Measurements from ENCODE around the gene SPTBN5. TPM values are rescaled to one million over a fixed set of nuclear protein-coding genes. Genes with fewer than 3 reads are reported as not detected.

Gene SPTBN5
- total RNA-seq, 3 donors from 2014 or later (not counting 1 experiment from before 2014, with no cell fraction given) = 4.1 to 6.0 (median 5.2) TPM

DNA sequence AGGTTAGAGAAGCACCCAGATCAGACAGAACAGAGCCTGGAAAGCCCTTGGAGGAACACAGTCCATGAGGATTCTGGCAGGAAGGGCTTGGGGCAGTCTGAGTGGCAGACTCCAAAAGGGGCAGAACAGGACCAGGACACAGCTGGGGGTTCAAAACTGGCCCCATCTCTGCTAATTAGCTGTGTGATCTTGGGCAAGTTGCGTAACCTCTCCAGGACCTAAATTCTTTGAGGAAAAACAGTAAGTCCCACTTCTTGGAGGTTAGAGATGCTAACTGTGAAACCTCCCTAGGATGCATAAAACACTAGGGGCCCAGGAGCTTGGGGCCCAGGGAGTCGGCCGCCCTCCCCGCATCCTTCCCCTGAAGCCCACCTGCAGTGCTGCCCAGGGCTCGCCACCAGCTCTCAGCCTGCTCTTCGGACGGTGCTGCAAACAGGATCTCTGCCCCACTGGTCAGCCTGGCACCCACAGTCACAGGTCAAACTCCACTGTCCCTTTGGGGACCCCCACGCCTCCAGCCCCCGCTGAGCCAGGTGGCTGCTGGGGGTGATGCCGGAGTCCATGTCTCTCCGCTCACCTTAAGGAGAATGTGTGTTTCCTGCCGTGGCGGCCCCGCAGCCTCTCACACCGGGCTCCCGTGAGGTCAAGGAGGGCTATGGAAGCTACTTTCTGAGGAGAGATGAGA, 43.2 kb downstream of the SPTBN5 start:
- WGBS (ENCODE audit: insufficient coverage) = 67% methylated on average over 16 of the region's 16 CpGs
- H3K36me3 ChIP-seq (ENCODE audit: control insufficient read depth, insufficient read depth, low read length) = peaks cover 18% of the 10 kb centered on the region
- Mint-ChIP-seq H3K27me3 (ENCODE audit: low read depth in 2 of 2) (no peaks in the 10 kb centered on the region), H3K27ac (no peak overlapping the region), H3K4me3 (no peak overlapping the region), H3K4me1 (no peaks in the 10 kb centered on the region), H3K36me3 (peaks cover 5% of the 10 kb centered on the region), H3K9me3 (no peaks in the 10 kb centered on the region)
- no peak overlapping the region for H3K27ac ChIP-seq (ENCODE audit: low read length)
- ATAC-seq (no peak), DNase-seq (no peak)
- no peaks in the 10 kb centered on the region for H3K9me3 ChIP-seq (ENCODE audit: control insufficient read depth, insufficient read depth, low read length)
- TF ChIP-seq, protein P1, sequence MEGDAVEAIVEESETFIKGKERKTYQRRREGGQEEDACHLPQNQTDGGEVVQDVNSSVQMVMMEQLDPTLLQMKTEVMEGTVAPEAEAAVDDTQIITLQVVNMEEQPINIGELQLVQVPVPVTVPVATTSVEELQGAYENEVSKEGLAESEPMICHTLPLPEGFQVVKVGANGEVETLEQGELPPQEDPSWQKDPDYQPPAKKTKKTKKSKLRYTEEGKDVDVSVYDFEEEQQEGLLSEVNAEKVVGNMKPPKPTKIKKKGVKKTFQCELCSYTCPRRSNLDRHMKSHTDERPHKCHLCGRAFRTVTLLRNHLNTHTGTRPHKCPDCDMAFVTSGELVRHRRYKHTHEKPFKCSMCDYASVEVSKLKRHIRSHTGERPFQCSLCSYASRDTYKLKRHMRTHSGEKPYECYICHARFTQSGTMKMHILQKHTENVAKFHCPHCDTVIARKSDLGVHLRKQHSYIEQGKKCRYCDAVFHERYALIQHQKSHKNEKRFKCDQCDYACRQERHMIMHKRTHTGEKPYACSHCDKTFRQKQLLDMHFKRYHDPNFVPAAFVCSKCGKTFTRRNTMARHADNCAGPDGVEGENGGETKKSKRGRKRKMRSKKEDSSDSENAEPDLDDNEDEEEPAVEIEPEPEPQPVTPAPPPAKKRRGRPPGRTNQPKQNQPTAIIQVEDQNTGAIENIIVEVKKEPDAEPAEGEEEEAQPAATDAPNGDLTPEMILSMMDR (IDR thresholded peaks at IDR 0.05) = no peak
- no peaks in the 10 kb centered on the region for H3K4me1 ChIP-seq (ENCODE audit: control insufficient read depth, insufficient read depth, low read length)
- no peaks in the 10 kb centered on the region for H3K27me3 ChIP-seq (ENCODE audit: control insufficient read depth, insufficient read depth, low read length)
- H3K4me3 ChIP-seq (ENCODE audit: low read length) = no peak overlapping the region
- intact Hi-C loops (cut with micrococcal nuclease) = no loop called here

GRCh38 chr15:41849861-41850260, 44.0 kb downstream of the SPTBN5 start:
- no peaks in the 10 kb centered on the region for H3K4me1 ChIP-seq (ENCODE audit: control insufficient read depth, insufficient read depth, low read length)
- H3K27ac Mint-ChIP-seq = no peak overlapping the region
- H3K36me3 Mint-ChIP-seq = peaks cover 5% of the 10 kb centered on the region
- no peak for DNase-seq
- peaks cover 21% of the 10 kb centered on the region for H3K36me3 ChIP-seq (ENCODE audit: control insufficient read depth, insufficient read depth, low read length)
- no peak overlapping the region for H3K4me3 ChIP-seq (ENCODE audit: low read length)
- no peak for ATAC-seq
- no peaks in the 10 kb centered on the region for H3K27me3 Mint-ChIP-seq (ENCODE audit: low read depth in 2 of 2)
- no peaks in the 10 kb centered on the region for H3K9me3 ChIP-seq (ENCODE audit: control insufficient read depth, insufficient read depth, low read length)
- no peak overlapping the region for H3K4me3 Mint-ChIP-seq
- TF ChIP-seq, protein P1 (IDR thresholded peaks at IDR 0.05) = no peak
- no peak overlapping the region for H3K27ac ChIP-seq (ENCODE audit: low read length)
- WGBS (ENCODE audit: insufficient coverage) = 82% methylated on average over 8 of the region's 8 CpGs
- H3K9me3 Mint-ChIP-seq = no peaks in the 10 kb centered on the region
- no peaks in the 10 kb centered on the region for H3K4me1 Mint-ChIP-seq
- intact Hi-C loops (cut with micrococcal nuclease) = no loop called here
- H3K27me3 ChIP-seq (ENCODE audit: control insufficient read depth, insufficient read depth, low read length) = no peaks in the 10 kb centered on the region

DNA sequence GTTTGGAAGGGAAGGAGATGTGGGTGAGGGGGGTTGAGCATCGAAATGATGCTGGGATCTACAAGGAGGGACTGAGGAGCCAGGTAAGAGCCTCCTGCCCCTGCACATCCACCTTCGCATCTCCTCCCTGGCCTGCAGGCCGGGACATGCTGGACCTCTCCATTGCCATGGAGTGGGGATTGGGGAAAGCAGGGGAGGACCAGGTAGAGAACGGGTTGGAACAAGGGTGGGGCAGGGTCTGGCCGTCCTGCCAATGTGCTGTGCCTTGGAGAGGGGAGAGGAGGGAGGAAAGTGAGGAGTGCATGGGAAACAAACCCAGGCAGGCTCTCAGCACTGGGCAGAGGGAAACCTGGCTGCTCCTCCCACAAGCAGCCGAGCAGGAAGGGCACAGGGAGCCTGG, 44.6 kb downstream of the SPTBN5 start:
- Histone ChIP-seq H3K27me3 (ENCODE audit: control insufficient read depth, insufficient read depth, low read length) (no peaks in the 10 kb centered on the region), H3K27ac (ENCODE audit: low read length) (no peak overlapping the region), H3K36me3 (ENCODE audit: control insufficient read depth, insufficient read depth, low read length) (peaks cover 23% of the 10 kb centered on the region), H3K4me3 (ENCODE audit: low read length) (no peak overlapping the region), H3K9me3 (ENCODE audit: control insufficient read depth, insufficient read depth, low read length) (no peaks in the 10 kb centered on the region), H3K4me1 (ENCODE audit: control insufficient read depth, insufficient read depth, low read length) (no peaks in the 10 kb centered on the region)
- H3K27ac Mint-ChIP-seq = peak overlapping the region in 1 of 2 donors; percentile 70
- H3K27me3 Mint-ChIP-seq (ENCODE audit: low read depth in 2 of 2) = no peaks in the 10 kb centered on the region
- no peak overlapping the region for H3K4me3 Mint-ChIP-seq
- peaks cover 5% of the 10 kb centered on the region for H3K36me3 Mint-ChIP-seq
- H3K4me1 Mint-ChIP-seq = no peaks in the 10 kb centered on the region
- TF ChIP-seq, protein P1 (IDR thresholded peaks at IDR 0.05) = no peak
- DNase-seq = no peak
- WGBS (ENCODE audit: insufficient coverage) = 92% methylated on average over 6 of the region's 6 CpGs
- no peaks in the 10 kb centered on the region for H3K9me3 Mint-ChIP-seq
- intact Hi-C loops (cut with micrococcal nuclease) = no loop called here
- ATAC-seq = no peak

DNA sequence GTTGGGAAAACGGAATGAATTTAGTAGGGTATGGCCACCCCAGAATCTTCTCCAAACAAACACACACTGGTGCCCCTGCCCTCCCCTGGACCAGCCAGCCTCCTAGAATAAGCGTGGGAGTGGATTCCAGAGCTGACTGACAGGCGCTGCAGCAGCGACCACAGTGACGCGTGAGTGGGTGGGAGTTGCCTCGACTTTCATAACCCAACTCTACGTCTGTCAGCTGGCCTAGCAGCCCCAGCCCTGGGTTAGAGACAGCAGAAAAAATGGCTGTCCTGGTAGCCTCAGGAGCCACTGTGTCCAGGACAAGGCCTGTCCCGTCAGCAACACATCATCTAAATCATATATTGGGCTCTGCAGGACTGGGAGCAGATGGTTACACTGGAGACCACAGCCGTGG, 45.2 kb downstream of the SPTBN5 start:
- H3K4me1 Mint-ChIP-seq = no peaks in the 10 kb centered on the region
- ATAC-seq (no peak), DNase-seq (no peak)
- H3K9me3 ChIP-seq (ENCODE audit: control insufficient read depth, insufficient read depth, low read length) = no peaks in the 10 kb centered on the region
- no peaks in the 10 kb centered on the region for H3K27me3 ChIP-seq (ENCODE audit: control insufficient read depth, insufficient read depth, low read length)
- TF ChIP-seq, protein P1 (IDR thresholded peaks at IDR 0.05) = no peak
- peaks cover 23% of the 10 kb centered on the region for H3K36me3 ChIP-seq (ENCODE audit: control insufficient read depth, insufficient read depth, low read length)
- no peaks in the 10 kb centered on the region for H3K27me3 Mint-ChIP-seq (ENCODE audit: low read depth in 2 of 2)
- no peak overlapping the region for H3K27ac Mint-ChIP-seq
- H3K4me3 ChIP-seq (ENCODE audit: low read length) = no peak overlapping the region
- H3K4me1 ChIP-seq (ENCODE audit: control insufficient read depth, insufficient read depth, low read length) = no peaks in the 10 kb centered on the region
- no peaks in the 10 kb centered on the region for H3K9me3 Mint-ChIP-seq
- intact Hi-C loops (cut with micrococcal nuclease) = no loop called here
- 84% methylated on average over 10 of the region's 10 CpGs for WGBS (ENCODE audit: insufficient coverage)
- H3K27ac ChIP-seq (ENCODE audit: low read length) = no peak overlapping the region
- peaks cover 5% of the 10 kb centered on the region for H3K36me3 Mint-ChIP-seq
- no peak overlapping the region for H3K4me3 Mint-ChIP-seq
